DND-41 (cell line): ENCODE results near the gene PTPRG.

ENCODE experiments used
- EZH2 ChIP-seq: IDR thresholded peaks from 3 replicates; pipeline ENCODE4 v1.6.1; 2012; ENCODE audit warnings: borderline replicate concordance, low read depth, mild to moderate bottlenecking, moderate library complexity, low read length, inconsistent platforms; ENCODE audit not compliant: severe bottlenecking
- TF ChIP-seq, protein P1 (sequence below): IDR thresholded peaks from 2 replicates; pipeline ENCODE4 v1.5.1; 2012; ENCODE audit warnings: borderline replicate concordance, low read length, moderate library complexity, mild to moderate bottlenecking; ENCODE audit not compliant: poor library complexity, severe bottlenecking; ENCODE audit errors: extremely low read depth

GRCh38 chr3:62015111-62015510 is 453.7 kb downstream of the PTPRG start:
- TF ChIP-seq, protein P1, sequence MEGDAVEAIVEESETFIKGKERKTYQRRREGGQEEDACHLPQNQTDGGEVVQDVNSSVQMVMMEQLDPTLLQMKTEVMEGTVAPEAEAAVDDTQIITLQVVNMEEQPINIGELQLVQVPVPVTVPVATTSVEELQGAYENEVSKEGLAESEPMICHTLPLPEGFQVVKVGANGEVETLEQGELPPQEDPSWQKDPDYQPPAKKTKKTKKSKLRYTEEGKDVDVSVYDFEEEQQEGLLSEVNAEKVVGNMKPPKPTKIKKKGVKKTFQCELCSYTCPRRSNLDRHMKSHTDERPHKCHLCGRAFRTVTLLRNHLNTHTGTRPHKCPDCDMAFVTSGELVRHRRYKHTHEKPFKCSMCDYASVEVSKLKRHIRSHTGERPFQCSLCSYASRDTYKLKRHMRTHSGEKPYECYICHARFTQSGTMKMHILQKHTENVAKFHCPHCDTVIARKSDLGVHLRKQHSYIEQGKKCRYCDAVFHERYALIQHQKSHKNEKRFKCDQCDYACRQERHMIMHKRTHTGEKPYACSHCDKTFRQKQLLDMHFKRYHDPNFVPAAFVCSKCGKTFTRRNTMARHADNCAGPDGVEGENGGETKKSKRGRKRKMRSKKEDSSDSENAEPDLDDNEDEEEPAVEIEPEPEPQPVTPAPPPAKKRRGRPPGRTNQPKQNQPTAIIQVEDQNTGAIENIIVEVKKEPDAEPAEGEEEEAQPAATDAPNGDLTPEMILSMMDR = no peak
- TF ChIP-seq EZH2 = no peak
